Measurements from ENCODE around the gene KLHL29. TPM values are rescaled to one million over a fixed set of nuclear protein-coding genes. Genes with fewer than 3 reads are reported as not detected.

The KLHL29 gene
- total RNA-seq, 1 donor from 2014 or later = 4.4 TPM

DNA sequence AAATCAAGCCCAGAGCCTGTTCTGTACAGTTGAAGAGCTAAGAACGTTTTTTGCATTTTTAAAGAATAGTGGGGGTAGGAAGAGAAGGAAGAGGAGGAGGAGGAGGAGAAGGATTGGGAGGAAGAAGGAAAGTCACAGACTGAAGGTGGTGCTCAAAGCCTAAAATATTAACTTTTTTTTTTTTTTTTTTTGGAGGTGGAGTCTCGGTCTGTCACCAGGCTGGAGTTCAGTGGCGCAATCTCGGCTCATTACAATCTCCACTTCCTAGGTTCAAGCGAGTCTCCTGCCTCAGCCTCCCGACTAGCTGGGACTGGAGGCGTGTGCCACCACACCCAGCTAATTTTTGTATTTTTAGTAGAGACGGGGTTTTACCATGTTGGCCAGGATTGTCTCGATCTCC lies 18.3 kb upstream of the KLHL29 start:
- DNase-seq (ENCODE audit: low spot score, unreplicated experiment) = no peak
- TF ChIP-seq, protein P1, sequence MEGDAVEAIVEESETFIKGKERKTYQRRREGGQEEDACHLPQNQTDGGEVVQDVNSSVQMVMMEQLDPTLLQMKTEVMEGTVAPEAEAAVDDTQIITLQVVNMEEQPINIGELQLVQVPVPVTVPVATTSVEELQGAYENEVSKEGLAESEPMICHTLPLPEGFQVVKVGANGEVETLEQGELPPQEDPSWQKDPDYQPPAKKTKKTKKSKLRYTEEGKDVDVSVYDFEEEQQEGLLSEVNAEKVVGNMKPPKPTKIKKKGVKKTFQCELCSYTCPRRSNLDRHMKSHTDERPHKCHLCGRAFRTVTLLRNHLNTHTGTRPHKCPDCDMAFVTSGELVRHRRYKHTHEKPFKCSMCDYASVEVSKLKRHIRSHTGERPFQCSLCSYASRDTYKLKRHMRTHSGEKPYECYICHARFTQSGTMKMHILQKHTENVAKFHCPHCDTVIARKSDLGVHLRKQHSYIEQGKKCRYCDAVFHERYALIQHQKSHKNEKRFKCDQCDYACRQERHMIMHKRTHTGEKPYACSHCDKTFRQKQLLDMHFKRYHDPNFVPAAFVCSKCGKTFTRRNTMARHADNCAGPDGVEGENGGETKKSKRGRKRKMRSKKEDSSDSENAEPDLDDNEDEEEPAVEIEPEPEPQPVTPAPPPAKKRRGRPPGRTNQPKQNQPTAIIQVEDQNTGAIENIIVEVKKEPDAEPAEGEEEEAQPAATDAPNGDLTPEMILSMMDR (IDR thresholded peaks at IDR 0.05; ENCODE audit: unreplicated experiment) = no peak
- Mint-ChIP-seq H3K4me3 (ENCODE audit: low read depth) (no peak overlapping the region), H3K27me3 (peaks cover 29% of the 10 kb centered on the region), H3K4me1 (ENCODE audit: low read depth) (no peaks in the 10 kb centered on the region), H3K36me3 (ENCODE audit: insufficient read depth) (no peaks in the 10 kb centered on the region), H3K27ac (no peak overlapping the region), H3K9me3 (ENCODE audit: low read depth) (no peaks in the 10 kb centered on the region)

GRCh38 chr2:23367760-23368159 lies 17.2 kb upstream of the KLHL29 start:
- TF ChIP-seq, protein P1 (IDR thresholded peaks at IDR 0.05; ENCODE audit: unreplicated experiment) = no peak
- H3K9me3 Mint-ChIP-seq (ENCODE audit: low read depth) = no peaks in the 10 kb centered on the region
- peaks cover 21% of the 10 kb centered on the region for H3K27me3 Mint-ChIP-seq
- H3K4me3 Mint-ChIP-seq (ENCODE audit: low read depth) = no peak overlapping the region
- H3K36me3 Mint-ChIP-seq (ENCODE audit: insufficient read depth) = no peaks in the 10 kb centered on the region
- no peak overlapping the region for H3K27ac Mint-ChIP-seq
- H3K4me1 Mint-ChIP-seq (ENCODE audit: low read depth) = no peaks in the 10 kb centered on the region
- DNase-seq (ENCODE audit: low spot score, unreplicated experiment) = no peak

- TF ChIP-seq, protein P1 (IDR thresholded peaks at IDR 0.05; ENCODE audit: unreplicated experiment) = no peak
- H3K27ac Mint-ChIP-seq = no peak overlapping the region
Observed at GRCh38 chr2:23373666-23374065, 11.3 kb upstream of the KLHL29 start.

GRCh38 chr2:23375448-23375847 lies 9.5 kb upstream of the KLHL29 start:
- peaks cover 3% of the 10 kb centered on the region for H3K4me1 Mint-ChIP-seq (ENCODE audit: low read depth)
- TF ChIP-seq, protein P1 (IDR thresholded peaks at IDR 0.05; ENCODE audit: unreplicated experiment) = no peak
- H3K36me3 Mint-ChIP-seq (ENCODE audit: insufficient read depth) = no peaks in the 10 kb centered on the region
- no peak overlapping the region for H3K4me3 Mint-ChIP-seq (ENCODE audit: low read depth)
- no peak for DNase-seq (ENCODE audit: low spot score, unreplicated experiment)
- no peaks in the 10 kb centered on the region for H3K9me3 Mint-ChIP-seq (ENCODE audit: low read depth)
- peaks cover 33% of the 10 kb centered on the region for H3K27me3 Mint-ChIP-seq
- no peak overlapping the region for H3K27ac Mint-ChIP-seq

More at GRCh38 chr2:23373666-23374065, 11.3 kb upstream of the KLHL29 start:
- Mint-ChIP-seq H3K4me1 (ENCODE audit: low read depth) (peaks cover 3% of the 10 kb centered on the region), H3K4me3 (ENCODE audit: low read depth) (no peak overlapping the region), H3K36me3 (ENCODE audit: insufficient read depth) (no peaks in the 10 kb centered on the region), H3K9me3 (ENCODE audit: low read depth) (no peaks in the 10 kb centered on the region), H3K27me3 (peaks cover 29% of the 10 kb centered on the region)
- no peak for DNase-seq (ENCODE audit: low spot score, unreplicated experiment)

GRCh38 chr2:23376075-23376474 lies 8.9 kb upstream of the KLHL29 start:
- no peak for DNase-seq (ENCODE audit: low spot score, unreplicated experiment)
- H3K27ac Mint-ChIP-seq = no peak overlapping the region
- TF ChIP-seq, protein P1 (IDR thresholded peaks at IDR 0.05; ENCODE audit: unreplicated experiment) = no peak
- H3K27me3 Mint-ChIP-seq = peaks cover 39% of the 10 kb centered on the region
- no peaks in the 10 kb centered on the region for H3K9me3 Mint-ChIP-seq (ENCODE audit: low read depth)
- no peak overlapping the region for H3K4me3 Mint-ChIP-seq (ENCODE audit: low read depth)
- peaks cover 3% of the 10 kb centered on the region for H3K4me1 Mint-ChIP-seq (ENCODE audit: low read depth)
- no peaks in the 10 kb centered on the region for H3K36me3 Mint-ChIP-seq (ENCODE audit: insufficient read depth)

Measured in progenitor cell of endocrine pancreas (in vitro differentiated cells).